Head of caudate nucleus (tissue), 42 donors: Measurements from ENCODE around the gene SLC26A3.
"Not testable (repeated sequence)": the region's sequence is repeated elsewhere in the genome, so short reads cannot be mapped to it uniquely, and the experiment has no call there.

Source experiments
- DNase-seq, 42 donors: peaks; one replicate each; pipeline versions ENCODE4 v3.0.0 to v3.0.0-alpha.2; 2020 to 2021; ENCODE audit warnings: mixed read lengths in 7 of 42
- intact Hi-C: fragments of 100-400 bp; cut with DNase I; formaldehyde crosslinking; loops from one replicate; pipeline ENCODE4 v1.15.0; 2022

The SLC26A3 gene

DNA sequence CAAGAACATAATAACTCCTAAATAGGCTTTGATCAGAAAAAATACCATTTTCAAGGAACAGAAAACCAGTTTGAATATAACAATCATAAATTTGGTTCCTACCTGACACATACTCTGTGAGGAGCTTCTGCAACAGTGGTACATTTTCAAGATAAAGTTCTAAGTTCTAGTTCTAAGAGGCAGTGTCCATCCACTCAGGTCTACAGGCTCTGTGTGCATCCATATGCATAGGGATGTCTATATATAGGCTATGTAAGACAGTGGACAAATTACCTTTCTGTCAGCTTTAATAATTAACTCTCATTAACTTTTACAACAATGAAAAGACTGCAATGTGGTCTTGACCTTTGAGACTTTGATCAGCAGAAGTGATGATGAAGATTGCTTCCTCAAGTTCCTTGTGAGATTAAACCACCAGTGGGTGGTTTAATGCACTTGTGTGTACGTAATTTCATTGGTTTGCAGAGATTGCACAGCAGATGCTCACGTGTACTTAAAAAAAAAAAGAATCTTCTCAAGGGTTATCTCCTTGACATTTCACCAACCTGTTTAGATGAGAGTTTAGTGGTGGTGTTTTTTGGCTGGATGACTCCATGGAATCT lies at the start of gene SLC26A3:
TSS of gene SLC26A3 (minus strand) at position 215 of the 602 bp plus-strand sequence. CDS start 8,714 bp downstream, outside the sequence.
- intact Hi-C loops: no loop called here
- DNase-seq: no peak

DNA sequence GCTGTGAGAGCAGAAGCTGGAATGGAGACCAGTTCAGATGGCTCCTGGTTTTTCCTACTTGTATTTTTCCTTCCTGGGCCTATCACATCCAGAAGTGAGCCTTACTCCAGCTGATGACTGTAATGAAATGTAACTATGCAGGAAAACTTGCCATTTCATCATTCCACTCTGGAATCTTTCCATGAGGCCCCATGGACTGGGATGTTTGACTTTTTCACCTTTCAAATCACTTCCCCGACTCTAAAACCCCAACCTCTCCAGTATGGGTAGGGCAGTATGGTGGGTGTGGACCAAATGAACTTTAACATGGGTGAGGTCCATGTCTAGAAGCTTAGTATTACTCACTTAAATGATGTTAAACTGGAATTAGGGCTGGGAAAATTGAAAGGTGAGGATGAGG lies 47.6 kb upstream of the SLC26A3 start:
- intact Hi-C loops: no loop called here
- no peak for DNase-seq

DNA sequence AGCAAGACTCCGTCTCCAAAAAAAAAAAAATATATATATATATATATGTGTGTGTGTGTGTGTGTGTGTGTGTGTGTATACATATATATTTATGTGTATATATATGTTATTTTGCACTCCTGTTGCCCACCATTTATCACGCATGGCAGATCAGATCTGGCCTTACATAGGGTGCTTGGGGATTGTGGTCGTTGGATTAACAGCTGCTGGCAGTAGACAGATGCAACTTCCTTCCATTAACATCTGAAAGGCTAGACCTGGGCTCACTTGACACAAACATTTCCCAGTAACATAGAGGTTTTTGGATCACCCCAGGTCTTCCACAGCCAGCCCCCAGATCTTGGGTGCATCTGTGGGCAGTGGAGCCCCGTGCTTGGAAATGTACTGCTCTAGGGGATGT lies 47.2 kb upstream of the SLC26A3 start:
- intact Hi-C loops: no loop called here
- no peak for DNase-seq

DNA sequence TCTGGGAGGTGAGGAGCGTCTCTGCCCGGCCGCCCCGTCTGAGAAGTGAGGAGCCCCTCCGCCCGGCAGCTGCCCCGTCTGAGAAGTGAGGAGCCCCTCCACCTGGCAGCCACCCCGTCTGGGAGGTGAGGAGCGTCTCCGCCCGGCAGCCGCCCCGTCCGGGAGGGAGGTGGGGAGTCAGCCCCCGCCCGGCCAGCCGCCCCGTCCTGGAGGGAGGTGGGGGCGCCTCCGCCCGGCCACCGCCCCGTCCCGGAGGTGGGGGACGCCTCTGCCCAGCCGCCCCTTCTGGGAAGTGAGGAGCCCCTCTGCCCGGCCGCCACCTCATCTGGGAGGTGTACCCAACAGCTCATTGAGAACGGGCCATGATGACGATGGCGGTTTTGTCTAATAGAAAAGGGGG lies 45.2 kb upstream of the SLC26A3 start:
- intact Hi-C loops, DNase-seq: not testable (repeated sequence)

DNA sequence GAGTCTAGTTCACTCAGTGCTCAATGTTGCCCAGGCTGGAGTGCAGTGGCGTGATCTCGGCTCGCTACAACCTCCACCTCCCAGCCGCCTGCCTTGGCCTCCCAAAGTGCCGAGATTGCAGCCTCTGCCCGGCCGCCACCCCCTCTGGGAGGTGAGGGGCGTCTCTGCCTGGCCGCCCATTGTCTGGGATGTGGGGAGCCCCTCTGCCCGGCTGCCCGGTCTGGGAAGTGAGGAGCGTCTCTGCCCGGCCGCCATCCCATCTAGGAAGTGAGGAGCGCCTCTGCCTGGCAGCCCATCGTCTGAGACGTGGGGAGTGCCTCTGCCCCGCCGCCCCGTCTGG lies 44.8 kb upstream of the SLC26A3 start:
- intact Hi-C loops, DNase-seq: not testable (repeated sequence)

DNA sequence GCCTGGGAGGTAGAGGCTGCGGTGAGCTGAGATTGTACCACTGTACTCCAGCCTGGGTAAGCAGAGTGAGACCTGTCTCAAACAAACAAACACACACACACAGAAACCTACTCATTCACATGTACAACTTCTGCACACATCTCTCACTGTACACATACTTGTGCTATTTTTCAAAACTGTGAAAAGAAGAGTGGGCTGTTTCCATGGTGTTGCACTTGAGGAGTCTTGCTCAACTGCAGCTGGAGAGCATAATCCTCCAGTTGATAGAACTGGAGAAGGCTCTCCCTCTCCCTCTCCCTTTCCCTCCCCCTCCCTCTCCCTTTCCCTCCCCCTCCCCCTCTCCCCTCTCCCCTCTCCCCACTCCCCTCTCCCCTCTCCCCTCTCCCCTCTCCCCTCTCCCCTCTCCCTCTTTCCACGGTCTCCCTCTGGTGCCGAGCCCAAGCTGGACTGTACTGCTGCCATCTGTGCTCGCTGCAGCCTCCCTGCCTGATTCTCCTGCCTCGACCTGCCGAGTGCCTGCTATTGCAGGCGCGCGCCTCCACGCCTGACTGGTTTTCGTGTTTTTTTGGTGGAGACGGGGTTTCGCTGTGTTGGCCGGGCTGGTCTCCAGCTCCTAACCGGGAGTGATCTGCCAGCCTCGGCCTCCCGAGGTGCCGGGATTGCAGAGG lies 44.3 kb upstream of the SLC26A3 start:
- intact Hi-C loops: no loop called here
- DNase-seq: peak in 1 of 42 donors; percentile 22

DNA sequence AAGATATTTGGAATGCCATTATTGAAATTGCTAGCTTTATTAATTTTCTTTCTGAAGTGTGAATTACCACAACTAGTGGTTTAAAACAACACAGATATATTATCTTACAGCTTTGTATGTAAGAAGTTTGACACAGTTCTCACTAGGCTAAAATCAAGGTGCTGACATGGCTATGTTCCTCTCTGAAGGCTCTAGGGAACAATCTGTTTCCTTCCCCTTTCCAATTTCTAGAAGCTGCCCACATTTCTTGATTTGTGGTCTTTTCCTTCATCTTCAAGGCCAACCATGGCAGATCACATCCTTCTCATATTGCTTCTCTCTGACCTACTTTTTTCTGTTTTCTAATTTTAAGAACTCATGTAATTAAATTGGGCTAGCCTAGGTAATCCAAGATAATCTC lies 43.3 kb upstream of the SLC26A3 start:
- intact Hi-C loops: no loop called here
- peak in 1 of 42 donors; percentile 10 for DNase-seq

DNA sequence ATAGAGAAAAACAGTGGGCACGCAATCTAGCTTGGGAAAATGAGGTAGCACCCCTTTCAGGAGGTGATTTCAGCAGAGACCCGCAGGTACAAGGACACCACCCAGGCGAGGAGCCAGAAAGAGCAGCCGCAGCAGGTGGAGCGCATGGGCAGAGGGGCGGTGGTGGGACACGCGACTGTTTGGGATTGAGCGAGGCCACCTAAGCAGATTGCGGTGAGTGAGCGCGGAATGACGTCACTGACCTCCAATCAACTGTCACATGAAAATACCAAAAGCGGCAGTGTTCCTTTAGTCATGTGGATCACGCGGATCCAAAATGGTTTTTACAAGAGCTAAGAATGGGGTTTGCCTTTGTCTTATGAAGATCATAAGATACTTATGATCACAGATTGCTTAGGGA lies 40.2 kb upstream of the SLC26A3 start:
- no peak for DNase-seq
- intact Hi-C loops: no loop called here

DNA sequence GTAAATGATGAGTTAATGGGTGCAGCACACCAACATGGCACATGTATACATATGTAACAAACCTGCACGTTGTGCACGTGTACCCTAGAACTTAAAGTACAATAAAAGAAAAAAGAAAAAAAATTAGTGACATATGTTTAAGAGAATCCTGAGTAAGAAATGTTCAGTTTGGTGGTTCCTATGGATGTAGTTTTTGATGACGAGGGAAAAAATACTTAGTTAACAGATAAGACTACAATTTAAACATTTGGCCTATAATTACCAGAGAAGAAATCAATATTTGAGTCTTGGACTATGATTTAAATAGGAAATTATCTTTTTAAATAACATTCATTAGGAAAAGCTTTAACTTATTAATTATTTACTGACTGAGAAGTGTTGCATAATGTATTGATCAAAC lies 39.2 kb upstream of the SLC26A3 start:
- intact Hi-C loops: no loop called here

DNA sequence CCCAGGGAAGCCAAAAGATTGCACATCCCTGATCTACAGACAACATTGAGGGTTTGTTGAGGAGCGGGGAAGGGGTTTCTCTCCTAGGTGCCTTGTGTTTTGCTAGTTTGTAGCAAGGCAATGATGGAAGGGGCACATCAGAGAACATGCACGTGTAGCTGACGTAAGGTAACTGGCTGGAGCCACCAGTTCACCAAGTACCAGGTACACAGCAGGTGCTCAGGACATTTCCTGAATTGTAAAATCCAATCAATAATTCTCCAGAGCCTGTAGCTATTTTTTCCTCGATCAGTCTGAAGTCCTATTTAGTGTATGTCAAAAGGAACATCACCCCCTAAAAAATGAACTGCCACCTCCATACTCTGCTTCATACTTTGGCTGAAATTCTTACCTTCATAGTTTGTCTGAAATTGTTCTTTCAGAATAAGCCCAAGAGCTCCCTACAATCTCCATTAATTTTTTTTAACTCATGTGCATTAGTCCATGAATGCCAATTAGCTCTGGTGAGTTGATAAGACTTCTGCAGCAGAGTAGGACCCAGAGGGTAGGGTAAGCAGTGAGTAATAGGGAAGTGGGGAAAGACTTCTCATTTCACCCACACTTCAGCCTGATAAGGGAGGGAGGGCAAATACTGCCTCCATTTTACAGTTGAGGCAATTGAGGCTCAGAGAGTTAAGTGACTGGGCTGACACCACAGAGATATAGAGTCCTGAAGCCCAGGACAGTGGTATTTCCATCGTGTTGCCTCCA lies 36.0 kb upstream of the SLC26A3 start:
- no peak for DNase-seq
- intact Hi-C loops: no loop called here

More for the DNA sequence above, 39.2 kb upstream of the SLC26A3 start:
- no peak for DNase-seq

DNA sequence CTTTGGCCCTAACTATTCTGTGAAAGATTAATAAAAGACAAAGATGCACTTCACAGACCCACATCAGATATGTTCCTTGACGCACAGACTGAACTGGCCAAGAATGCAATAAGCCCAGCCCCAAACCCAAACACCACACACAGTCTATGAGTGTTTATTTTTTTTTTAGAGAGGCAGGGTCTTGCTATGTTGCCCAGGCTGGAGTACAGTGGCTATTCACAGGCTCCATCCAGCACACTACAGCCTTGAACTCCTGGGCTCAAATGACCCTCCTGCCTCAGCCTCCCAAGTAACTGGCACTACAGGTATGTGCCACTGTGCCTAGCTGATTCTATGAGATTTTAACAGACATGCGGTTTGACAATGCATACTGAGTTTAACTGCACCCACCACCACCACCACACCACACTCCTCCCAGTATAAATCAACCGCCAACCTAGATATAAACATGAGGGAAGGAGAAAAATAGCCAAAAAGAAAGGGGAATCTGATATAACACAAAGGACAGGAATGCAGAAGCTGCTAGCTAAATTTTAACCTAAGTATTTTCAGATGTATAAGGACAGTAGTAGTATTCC lies 35.1 kb upstream of the SLC26A3 start:
- DNase-seq: no peak
- intact Hi-C loops: no loop called here

DNA sequence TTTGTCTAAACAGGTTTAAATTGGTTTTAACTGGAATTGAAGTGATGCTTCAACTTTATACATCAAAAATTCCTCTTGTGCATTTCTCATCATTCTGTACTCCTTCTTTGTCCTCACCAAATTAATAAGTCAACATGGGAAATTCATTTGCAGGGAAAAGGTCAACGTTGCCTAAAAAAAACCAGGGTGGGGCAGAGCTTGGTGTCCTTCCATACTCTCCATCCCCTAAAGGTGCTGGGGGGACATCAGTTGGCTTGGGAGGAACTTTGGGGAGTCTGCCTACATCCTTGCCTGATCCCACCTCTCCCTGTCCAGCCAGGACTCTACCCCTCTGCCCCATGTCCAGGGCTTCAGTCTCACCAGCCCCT lies 34.1 kb upstream of the SLC26A3 start:
- DNase-seq: no peak
- intact Hi-C loops: no loop called here

DNA sequence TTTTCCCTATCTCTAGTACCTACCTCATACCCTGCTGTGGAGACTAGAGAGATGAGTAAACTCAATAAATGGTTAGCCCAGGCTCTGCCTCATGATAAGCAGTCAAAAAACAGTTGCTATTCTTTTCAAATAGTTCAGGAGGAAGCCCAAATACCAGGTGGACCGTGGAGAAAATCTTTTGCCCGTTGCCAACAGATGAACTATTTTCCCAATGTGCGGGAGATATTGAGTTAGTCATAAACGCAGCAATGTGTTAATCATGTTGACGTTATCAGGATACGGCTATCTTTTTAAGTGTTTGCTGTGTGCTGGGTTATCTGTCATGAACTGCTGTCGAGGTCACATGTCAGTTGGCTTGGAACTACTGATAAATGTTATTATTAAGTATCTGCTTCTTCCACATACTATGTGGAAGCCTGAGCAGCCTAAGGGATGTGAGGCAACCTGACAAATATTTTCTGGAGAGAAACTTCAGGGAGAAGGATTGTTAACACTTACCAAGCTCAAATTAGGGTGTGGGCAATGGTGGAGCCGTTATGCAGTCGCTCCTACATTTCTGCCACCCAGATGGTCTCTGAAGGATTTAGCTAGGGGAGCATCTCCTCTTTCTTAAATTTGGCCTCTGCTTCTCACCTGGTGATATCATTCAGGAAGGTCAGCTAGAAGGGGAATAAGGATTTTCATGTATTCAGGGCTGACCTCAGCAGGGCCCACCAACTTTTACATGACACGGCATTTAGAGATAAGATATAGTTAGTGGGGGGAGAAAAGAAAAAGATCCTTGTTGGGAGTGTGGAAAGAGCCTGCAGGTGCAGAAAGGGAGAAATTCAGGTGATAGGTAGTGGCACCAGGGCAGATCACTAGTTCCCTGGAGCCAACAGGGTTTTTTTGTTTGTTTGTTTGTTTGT lies 33.5 kb upstream of the SLC26A3 start:
- DNase-seq: no peak
- intact Hi-C loops: no loop called here

DNA sequence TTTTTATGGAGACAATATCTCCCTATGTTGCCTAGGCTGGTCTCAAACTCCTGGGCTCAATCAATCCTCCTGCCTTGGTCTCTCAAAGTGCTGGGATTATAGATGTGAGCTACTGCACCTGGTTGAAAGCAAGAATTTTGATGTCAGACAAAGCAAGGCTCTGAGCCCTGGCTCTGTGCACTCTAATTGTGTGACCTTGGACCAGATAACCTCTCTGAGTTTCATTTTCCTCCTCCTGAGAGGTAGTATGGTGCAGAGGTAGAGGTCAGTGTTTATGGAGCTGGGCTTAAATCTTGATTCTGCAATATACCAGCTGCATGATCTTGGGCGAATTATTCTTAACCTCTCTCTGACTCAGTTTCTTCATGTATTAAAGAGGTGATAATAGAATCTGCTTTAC lies 31.4 kb upstream of the SLC26A3 start:
- intact Hi-C loops: no loop called here
- DNase-seq: no peak

DNA sequence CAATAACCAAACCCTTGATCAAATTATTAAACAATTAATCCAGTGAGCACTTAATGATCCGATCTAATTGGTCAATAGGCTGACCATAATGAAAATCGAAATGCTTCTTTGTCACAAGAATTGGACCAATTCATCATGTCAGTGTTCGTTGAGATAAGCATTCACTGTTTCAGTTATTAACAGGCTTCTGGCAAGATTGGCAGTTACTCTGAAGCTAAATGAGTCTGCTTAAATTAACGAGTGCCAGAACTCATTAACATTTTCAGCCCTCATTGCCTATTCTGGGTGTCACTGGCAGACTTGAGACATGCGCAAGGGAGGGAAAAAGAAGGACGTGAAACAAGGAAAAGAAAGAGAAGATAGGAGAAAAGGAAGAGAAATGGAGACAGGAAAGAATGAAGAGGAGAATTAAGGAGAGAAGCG lies 30.7 kb upstream of the SLC26A3 start:
- intact Hi-C loops: no loop called here
- DNase-seq: no peak

DNA sequence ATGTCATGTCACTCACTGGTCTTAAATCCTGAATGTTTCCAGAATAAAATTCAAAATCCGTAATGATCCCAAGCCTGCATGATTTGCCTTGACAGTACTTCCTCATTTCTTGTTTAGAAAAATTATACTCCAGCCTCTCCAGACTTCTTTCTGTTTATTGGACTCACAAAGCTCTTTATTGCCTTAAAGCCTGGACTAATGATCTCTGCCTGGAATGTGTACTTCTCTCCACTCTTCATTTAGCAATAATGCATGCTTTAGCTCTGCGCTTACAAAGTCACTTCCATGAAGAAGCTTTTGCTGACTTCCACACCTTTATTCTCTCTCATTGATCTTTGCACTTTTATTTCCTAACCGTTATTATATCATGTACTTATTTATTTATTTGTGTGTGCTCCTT lies 27.4 kb upstream of the SLC26A3 start:
- intact Hi-C loops: no loop called here
- DNase-seq: no peak

DNA sequence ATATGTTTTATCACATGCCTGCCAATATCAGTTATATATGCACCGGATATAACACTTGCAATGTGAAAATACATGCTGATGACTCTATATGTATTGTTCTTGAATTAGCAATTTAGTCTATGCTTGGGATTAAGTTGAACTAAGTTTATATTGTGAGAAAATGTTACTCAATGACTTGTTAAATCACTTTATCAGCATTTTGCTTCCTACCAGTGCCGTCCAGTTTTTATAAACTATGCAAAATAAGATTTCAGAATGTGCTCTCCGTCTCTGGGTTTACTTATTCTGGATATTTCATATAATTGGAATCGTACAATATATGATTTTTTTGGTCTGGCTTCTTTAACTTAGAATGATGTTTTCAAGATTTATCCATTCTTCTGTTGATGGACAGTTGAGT lies 25.5 kb upstream of the SLC26A3 start:
- intact Hi-C loops: no loop called here
- no peak for DNase-seq

DNA sequence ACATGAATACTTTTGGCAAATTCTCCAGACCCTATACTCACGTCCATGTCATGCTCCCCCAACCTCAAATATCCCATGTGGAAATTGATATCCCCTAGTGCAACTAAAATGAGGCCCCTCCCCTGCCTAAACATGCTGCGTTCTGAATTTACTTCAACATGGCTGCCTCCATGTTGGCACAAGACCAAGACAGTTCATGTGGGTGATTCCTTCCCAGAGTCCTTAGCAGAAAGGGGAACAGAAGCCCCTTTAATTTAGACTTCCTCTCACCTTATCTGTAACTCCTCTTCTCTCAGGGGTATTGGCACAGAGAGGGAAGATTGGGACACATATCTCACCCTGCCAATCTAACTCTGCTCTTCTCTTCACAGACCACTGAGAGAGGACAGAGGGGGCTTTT lies 24.5 kb upstream of the SLC26A3 start:
- DNase-seq: no peak
- intact Hi-C loops: no loop called here

DNA sequence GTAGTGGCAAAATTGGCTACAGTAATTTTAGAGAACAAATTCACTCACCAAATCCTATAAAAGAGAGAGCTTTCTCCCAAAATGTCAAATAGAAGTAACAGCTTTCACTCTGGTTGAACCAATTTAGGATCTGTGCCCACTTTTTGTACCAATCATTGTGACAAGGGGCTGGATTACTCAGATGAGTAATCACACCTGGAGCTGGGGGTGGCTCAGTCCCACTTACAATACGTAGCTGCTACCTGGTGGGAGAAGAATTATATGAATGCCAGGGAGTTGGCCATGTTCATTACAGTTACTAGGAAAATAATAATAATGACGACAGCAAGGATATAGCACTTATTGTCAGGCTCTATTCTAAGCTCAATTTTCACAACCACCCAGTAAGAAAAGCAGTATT lies 23.4 kb upstream of the SLC26A3 start:
- peak in 32 of 42 donors; percentile 4 to 81 (median 28) for DNase-seq

More for the DNA sequence above, 23.4 kb upstream of the SLC26A3 start:
- intact Hi-C loops: no loop called here
